ENCODE results near the gene RHBG.

The RHBG gene

GRCh38 chr1:156391366-156391677 lies 22.3 kb downstream of the RHBG start:
- DNase-seq (ENCODE audit: low read depth): no peak
- no peak for TF ChIP-seq MAX (IDR thresholded peaks at IDR 0.05; ENCODE audit: low read depth, low read length)
- no peak for TF ChIP-seq MYC (IDR thresholded peaks at IDR 0.05; ENCODE audit: low read depth, low read length)
- TF ChIP-seq POLR2A (IDR thresholded peaks at IDR 0.05; ENCODE audit: extremely low read depth, insufficient read length): no peak
- no peak for TF ChIP-seq CTCF (IDR thresholded peaks at IDR 0.05; ENCODE audit: low read depth, low read length)
- H3K4me3 ChIP-seq (ENCODE audit: low read depth, low read length): no peak overlapping the region

GRCh38 chr1:156391701-156392100 lies 22.7 kb downstream of the RHBG start:
- TF ChIP-seq POLR2A (IDR thresholded peaks at IDR 0.05; ENCODE audit: extremely low read depth, insufficient read length) (no peak), MYC (IDR thresholded peaks at IDR 0.05; ENCODE audit: low read depth, low read length) (no peak), CTCF (IDR thresholded peaks at IDR 0.05; ENCODE audit: low read depth, low read length) (no peak), MAX (IDR thresholded peaks at IDR 0.05; ENCODE audit: low read depth, low read length) (no peak)
- no peak for DNase-seq (ENCODE audit: low read depth)
- H3K4me3 ChIP-seq (ENCODE audit: low read depth, low read length): no peak overlapping the region

- H3K4me3 ChIP-seq (ENCODE audit: low read depth, low read length): no peak overlapping the region
- DNase-seq (ENCODE audit: low read depth): no peak
- no peak for TF ChIP-seq CTCF (IDR thresholded peaks at IDR 0.05; ENCODE audit: low read depth, low read length)
- no peak for TF ChIP-seq POLR2A (IDR thresholded peaks at IDR 0.05; ENCODE audit: extremely low read depth, insufficient read length)
- no peak for TF ChIP-seq MYC (IDR thresholded peaks at IDR 0.05; ENCODE audit: low read depth, low read length)
- no peak for TF ChIP-seq MAX (IDR thresholded peaks at IDR 0.05; ENCODE audit: low read depth, low read length)
These were observed 23.4 kb downstream of the RHBG start for GRCh38 chr1:156392452-156392853.

- H3K4me3 ChIP-seq (ENCODE audit: low read depth, low read length): no peak overlapping the region
- DNase-seq (ENCODE audit: low read depth): no peak
- TF ChIP-seq POLR2A (IDR thresholded peaks at IDR 0.05; ENCODE audit: extremely low read depth, insufficient read length) (no peak), MAX (IDR thresholded peaks at IDR 0.05; ENCODE audit: low read depth, low read length) (no peak), CTCF (IDR thresholded peaks at IDR 0.05; ENCODE audit: low read depth, low read length) (no peak), MYC (IDR thresholded peaks at IDR 0.05; ENCODE audit: low read depth, low read length) (no peak)
These were observed 24.1 kb downstream of the RHBG start for GRCh38 chr1:156393095-156393494.

GRCh38 chr1:156394082-156394481 lies 25.1 kb downstream of the RHBG start:
- TF ChIP-seq MAX (IDR thresholded peaks at IDR 0.05; ENCODE audit: low read depth, low read length) (no peak), POLR2A (IDR thresholded peaks at IDR 0.05; ENCODE audit: extremely low read depth, insufficient read length) (no peak), MYC (IDR thresholded peaks at IDR 0.05; ENCODE audit: low read depth, low read length) (no peak), CTCF (IDR thresholded peaks at IDR 0.05; ENCODE audit: low read depth, low read length) (no peak)
- no peak overlapping the region for H3K4me3 ChIP-seq (ENCODE audit: low read depth, low read length)
- DNase-seq (ENCODE audit: low read depth): no peak

Data from NB4 (cell line).